ENCODE measurements around the gene PODN. TPM values are rescaled to one million over a fixed set of nuclear protein-coding genes. Genes with fewer than 3 reads are reported as not detected.

PODN gene, protein sequence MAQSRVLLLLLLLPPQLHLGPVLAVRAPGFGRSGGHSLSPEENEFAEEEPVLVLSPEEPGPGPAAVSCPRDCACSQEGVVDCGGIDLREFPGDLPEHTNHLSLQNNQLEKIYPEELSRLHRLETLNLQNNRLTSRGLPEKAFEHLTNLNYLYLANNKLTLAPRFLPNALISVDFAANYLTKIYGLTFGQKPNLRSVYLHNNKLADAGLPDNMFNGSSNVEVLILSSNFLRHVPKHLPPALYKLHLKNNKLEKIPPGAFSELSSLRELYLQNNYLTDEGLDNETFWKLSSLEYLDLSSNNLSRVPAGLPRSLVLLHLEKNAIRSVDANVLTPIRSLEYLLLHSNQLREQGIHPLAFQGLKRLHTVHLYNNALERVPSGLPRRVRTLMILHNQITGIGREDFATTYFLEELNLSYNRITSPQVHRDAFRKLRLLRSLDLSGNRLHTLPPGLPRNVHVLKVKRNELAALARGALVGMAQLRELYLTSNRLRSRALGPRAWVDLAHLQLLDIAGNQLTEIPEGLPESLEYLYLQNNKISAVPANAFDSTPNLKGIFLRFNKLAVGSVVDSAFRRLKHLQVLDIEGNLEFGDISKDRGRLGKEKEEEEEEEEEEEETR
- total RNA-seq (2014; rRNA removed; shearing (Covaris generic)): 0.41 and 0.42 TPM in 2 replicates

DNA sequence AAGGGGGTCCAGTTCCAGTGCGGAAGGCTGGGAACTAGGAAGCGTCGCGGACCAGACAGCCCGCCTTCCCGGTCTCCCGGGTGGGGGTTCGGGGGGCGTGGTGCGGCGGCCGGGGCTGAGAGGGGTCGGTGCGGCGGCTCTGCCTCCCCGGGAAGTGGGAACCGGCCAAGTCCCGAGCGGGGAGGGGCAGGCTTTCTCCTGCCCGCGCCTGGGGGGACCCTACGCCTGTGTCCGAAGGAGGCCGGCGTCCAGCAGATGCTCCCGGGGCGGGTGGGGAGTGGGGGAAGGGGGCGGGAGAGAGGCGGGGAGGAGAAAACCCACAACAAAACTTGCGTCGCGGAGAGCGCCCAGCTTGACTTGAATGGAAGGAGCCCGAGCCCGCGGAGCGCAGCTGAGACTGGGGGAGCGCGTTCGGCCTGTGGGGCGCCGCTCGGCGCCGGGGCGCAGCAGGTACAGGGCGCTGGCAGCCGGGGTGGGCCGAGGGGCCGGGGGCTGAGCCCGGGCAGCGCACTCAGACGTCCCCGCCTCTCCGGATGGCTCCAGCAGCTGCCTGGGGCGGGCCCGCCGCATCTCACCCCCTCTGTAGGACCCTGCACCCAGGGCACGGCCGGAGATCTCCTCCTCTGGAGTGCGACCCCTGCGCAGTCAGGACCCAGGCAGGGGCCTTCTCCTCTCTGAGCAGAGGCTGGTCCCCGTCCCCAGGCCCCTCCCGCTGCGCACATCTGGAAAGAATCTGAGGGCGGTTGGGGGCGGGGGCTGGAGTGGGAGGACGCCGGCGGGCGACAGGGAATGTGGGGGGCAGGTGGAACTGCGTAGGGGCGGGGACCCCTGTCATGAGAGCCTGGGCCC, at the start of gene PODN:
Gene PODN, plus strand, starts transcription at position 355 of the 849 bp plus-strand sequence. CDS start 7,643 bp downstream, outside the sequence.
- Histone ChIP-seq H3K4me1 (peaks cover 4% of the 10 kb centered on the region), H3K27me3 (no peaks in the 10 kb centered on the region), H3K27ac (no peak within 1 kb of the TSS), H3K36me3 (no peaks in the 10 kb centered on the region), H3K9me3 (replicated peaks) (no peaks in the 10 kb centered on the region), H3K4me3 (peak within 1 kb of the TSS; percentile 54)
- DNase-seq: peak in 1 of 2 experiments; percentile 30

DNA sequence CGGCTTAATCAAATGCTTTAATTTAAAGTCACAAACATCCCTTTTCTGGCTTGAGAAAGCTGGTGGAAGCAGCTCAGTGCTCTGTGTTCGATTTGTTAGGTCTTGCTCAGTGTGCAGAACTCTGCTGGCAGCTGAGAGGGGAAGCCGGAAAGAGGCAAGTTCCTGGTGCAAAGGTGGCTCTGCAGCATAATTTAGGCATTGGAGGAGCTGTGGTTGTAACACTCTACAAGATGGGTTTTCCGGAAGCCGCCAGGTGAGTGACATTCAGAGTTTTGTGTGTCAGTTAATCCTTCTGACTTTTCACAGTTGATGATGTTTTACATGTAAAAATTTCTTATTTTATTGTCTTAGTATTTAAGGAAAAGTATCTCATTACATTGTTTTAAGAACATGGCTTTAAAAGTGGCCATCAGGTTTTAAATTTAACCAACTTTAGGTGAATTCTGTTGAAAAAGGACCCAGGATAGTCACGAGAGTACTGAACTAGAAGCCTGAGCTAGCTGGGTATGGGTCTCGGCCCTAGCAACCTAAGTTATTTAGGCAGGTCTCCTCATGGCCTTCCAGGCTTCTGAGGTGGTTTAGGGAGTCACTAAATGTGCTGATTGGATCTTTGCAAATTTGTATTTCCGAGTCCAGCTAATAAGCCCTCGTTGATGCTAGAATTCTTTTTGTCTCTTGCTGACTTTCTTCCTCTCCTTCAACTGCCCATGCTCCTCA, 47.1 kb upstream of the PODN start:
- H3K36me3 ChIP-seq: no peaks in the 10 kb centered on the region
- no peaks in the 10 kb centered on the region for H3K9me3 ChIP-seq (replicated peaks)
- H3K27me3 ChIP-seq: no peaks in the 10 kb centered on the region
- H3K27ac ChIP-seq: peak overlapping the region; percentile 1; the same call in 1 of the 2 replicates
- H3K4me1 ChIP-seq: no peaks in the 10 kb centered on the region; the same call in 1 of the 2 replicates
- H3K4me3 ChIP-seq: peak overlapping the region; percentile 66
- DNase-seq: peak; percentile 87 to 91

GRCh38 chr1:53015508-53015860, 46.5 kb upstream of the PODN start:
- no peaks in the 10 kb centered on the region for H3K9me3 ChIP-seq (replicated peaks)
- no peak for DNase-seq
- H3K27me3 ChIP-seq: no peaks in the 10 kb centered on the region
- H3K4me3 ChIP-seq: peak overlapping the region; percentile 66
- H3K4me1 ChIP-seq: no peaks in the 10 kb centered on the region; the same call in 1 of the 2 replicates
- no peaks in the 10 kb centered on the region for H3K36me3 ChIP-seq
- no peak overlapping the region for H3K27ac ChIP-seq

- H3K27ac ChIP-seq: no peak overlapping the region
- H3K36me3 ChIP-seq: no peaks in the 10 kb centered on the region
- no peaks in the 10 kb centered on the region; the same call in 1 of the 2 replicates for H3K4me1 ChIP-seq
- no peak overlapping the region for H3K4me3 ChIP-seq
- DNase-seq: no peak
- H3K9me3 ChIP-seq (replicated peaks): no peaks in the 10 kb centered on the region
- H3K27me3 ChIP-seq: no peaks in the 10 kb centered on the region
Measured at GRCh38 chr1:53016705-53017104, 45.3 kb upstream of the PODN start.

GRCh38 chr1:53020588-53020987, 41.4 kb upstream of the PODN start:
- H3K9me3 ChIP-seq (replicated peaks): no peaks in the 10 kb centered on the region
- H3K4me3 ChIP-seq: no peak overlapping the region
- no peaks in the 10 kb centered on the region for H3K4me1 ChIP-seq
- H3K27me3 ChIP-seq: no peaks in the 10 kb centered on the region
- no peak for DNase-seq
- H3K27ac ChIP-seq: no peak overlapping the region
- no peaks in the 10 kb centered on the region for H3K36me3 ChIP-seq

GRCh38 chr1:53022179-53022578, 39.8 kb upstream of the PODN start:
- Histone ChIP-seq H3K27me3 (no peaks in the 10 kb centered on the region), H3K9me3 (replicated peaks) (no peaks in the 10 kb centered on the region), H3K36me3 (no peaks in the 10 kb centered on the region), H3K4me3 (no peak overlapping the region), H3K27ac (no peak overlapping the region), H3K4me1 (no peaks in the 10 kb centered on the region)
- no peak for DNase-seq

DNA sequence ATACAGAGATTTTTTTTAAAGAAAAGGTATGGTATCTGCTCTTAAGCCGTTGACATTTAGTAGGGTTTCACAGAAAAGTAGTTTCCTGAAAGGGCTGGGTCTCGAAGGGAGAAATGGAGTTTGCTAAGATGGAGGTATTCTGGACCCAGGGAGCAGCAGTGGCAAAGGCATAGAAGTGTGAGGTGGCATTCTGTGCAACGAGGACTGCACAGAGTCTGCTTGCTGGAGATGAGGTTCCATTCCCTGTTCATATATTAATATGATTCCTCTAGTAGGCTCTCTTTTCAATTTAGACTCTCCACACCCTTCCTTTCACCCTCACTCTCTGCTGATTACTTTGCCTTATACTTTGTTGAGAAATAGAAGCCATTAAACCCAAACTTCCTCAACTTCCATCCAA, 38.5 kb upstream of the PODN start:
- H3K4me1 ChIP-seq: no peaks in the 10 kb centered on the region
- H3K27me3 ChIP-seq: no peaks in the 10 kb centered on the region
- no peaks in the 10 kb centered on the region for H3K36me3 ChIP-seq
- no peak overlapping the region for H3K4me3 ChIP-seq
- no peaks in the 10 kb centered on the region for H3K9me3 ChIP-seq (replicated peaks)
- H3K27ac ChIP-seq: no peak overlapping the region
- DNase-seq: no peak

DNA sequence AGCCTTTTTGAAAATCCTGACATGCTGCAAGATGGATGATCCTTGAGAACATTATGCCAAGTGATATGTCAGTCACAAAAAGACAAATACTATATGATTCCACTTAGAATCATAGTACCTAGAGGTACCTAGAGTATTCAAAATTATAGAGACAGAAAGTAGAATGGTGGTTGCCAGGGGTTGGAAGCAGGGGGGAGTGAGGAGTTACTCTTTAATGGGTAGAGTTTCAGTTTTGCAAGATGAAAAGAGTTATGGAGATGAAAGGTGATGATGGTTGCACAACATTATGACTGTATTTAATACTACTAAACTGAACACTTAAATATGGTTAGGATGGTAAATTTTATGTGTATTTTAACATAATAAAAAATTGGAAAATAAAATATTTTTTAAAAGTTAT, 37.9 kb upstream of the PODN start:
- no peaks in the 10 kb centered on the region for H3K27me3 ChIP-seq
- no peaks in the 10 kb centered on the region for H3K4me1 ChIP-seq
- no peak for DNase-seq
- H3K36me3 ChIP-seq: no peaks in the 10 kb centered on the region
- H3K27ac ChIP-seq: no peak overlapping the region
- no peaks in the 10 kb centered on the region for H3K9me3 ChIP-seq (replicated peaks)
- no peak overlapping the region for H3K4me3 ChIP-seq

DNA sequence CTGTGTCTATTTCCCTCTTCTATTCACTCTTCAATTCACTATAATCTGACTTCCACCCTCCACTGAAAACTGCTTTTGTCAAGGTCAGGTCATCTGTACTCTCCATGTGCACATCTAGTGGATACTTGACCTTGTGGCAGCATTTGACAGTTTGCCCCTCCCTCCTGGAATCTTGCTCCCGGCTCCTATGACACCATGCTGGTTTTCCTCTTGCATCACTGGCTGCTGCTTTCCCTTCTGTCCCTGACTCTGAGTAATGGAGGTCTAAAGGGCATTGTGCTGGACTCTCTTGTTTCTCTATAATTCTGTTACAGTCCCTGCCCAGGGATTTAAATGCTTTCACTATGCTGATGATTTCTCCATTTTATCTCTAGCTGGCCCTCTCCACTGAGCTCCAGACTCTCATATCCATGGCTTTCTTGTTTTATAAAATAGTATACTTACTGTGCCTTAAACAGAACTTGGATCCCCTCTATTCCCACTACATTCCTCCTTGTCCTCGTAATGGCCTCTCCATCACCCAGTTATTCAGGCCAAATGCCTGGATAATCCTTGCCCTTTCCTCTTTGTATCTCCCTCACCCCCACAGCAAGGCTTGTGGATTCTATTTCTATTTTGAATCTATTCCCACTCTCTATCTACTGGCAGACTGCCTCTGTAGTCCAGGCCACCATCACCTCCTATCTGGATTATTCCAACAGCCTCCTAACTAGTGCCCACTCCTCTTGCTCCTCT, 36.8 kb upstream of the PODN start:
- Histone ChIP-seq H3K27ac (no peak overlapping the region), H3K4me1 (no peaks in the 10 kb centered on the region), H3K36me3 (0 out of 2 replicates have a peak, but pooled peaks cover 4% of the 10 kb centered on the region), H3K27me3 (no peaks in the 10 kb centered on the region), H3K4me3 (no peak overlapping the region), H3K9me3 (replicated peaks) (no peaks in the 10 kb centered on the region)
- DNase-seq: no peak

DNA sequence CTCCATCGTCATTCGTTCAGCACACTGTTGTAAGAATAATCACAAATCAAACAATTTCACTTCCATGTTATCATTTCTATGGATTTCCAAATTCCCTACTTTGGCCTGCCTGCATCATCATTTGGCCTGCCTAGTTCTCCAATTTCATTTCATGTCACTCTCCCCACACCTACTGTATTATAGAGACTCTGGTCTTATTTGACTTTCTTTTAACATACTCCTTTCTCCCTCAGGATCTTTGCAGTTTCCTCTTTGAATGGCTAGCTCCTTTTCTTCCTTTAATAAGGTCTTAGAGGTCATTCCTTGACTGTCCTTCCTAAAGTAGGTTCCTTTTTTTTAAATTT, 36.3 kb upstream of the PODN start:
- Histone ChIP-seq H3K27me3 (no peaks in the 10 kb centered on the region), H3K9me3 (replicated peaks) (no peaks in the 10 kb centered on the region), H3K27ac (no peak overlapping the region), H3K36me3 (0 out of 2 replicates have a peak, but pooled peaks cover 4% of the 10 kb centered on the region), H3K4me3 (no peak overlapping the region), H3K4me1 (no peaks in the 10 kb centered on the region)
- DNase-seq: no peak

- Histone ChIP-seq H3K36me3 (0 out of 2 replicates have a peak, but pooled peaks cover 4% of the 10 kb centered on the region), H3K9me3 (replicated peaks) (no peaks in the 10 kb centered on the region), H3K4me1 (no peaks in the 10 kb centered on the region), H3K27ac (no peak overlapping the region), H3K27me3 (no peaks in the 10 kb centered on the region), H3K4me3 (no peak overlapping the region)
- no peak for DNase-seq
Measured at GRCh38 chr1:53026254-53026653, 35.8 kb upstream of the PODN start.

- H3K36me3 ChIP-seq: 0 out of 2 replicates have a peak, but pooled peaks cover 4% of the 10 kb centered on the region
- no peak overlapping the region for H3K4me3 ChIP-seq
- H3K9me3 ChIP-seq (replicated peaks): no peaks in the 10 kb centered on the region
- no peaks in the 10 kb centered on the region for H3K27me3 ChIP-seq
- no peak for DNase-seq
- H3K27ac ChIP-seq: no peak overlapping the region
- no peaks in the 10 kb centered on the region for H3K4me1 ChIP-seq
Measured at GRCh38 chr1:53031732-53032131, 30.3 kb upstream of the PODN start.

DNA sequence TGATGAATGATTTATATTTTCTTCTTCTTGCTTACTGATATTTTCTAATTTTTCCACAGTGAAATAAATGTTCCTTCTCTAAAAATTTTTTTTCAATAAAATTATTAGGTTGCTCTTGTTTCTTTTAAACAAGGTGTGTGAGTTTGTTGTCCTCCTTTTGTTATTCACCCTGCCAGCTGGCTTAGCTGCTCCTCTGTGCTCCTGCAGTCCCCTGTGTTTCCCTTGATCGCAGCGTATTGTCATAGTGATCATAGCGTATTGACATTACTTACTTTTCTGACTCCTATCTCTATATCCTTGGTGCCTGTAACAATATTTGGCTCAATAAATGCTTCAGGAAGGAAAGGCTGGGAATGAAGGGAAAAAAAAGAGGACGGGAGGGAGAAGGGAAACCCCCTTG, 24.9 kb upstream of the PODN start:
- Histone ChIP-seq H3K36me3 (peaks cover 11% of the 10 kb centered on the region; the same call in 1 of the 2 replicates), H3K27ac (no peak overlapping the region), H3K4me1 (no peaks in the 10 kb centered on the region), H3K4me3 (no peak overlapping the region), H3K27me3 (no peaks in the 10 kb centered on the region), H3K9me3 (replicated peaks) (no peaks in the 10 kb centered on the region)
- no peak for DNase-seq

DNA sequence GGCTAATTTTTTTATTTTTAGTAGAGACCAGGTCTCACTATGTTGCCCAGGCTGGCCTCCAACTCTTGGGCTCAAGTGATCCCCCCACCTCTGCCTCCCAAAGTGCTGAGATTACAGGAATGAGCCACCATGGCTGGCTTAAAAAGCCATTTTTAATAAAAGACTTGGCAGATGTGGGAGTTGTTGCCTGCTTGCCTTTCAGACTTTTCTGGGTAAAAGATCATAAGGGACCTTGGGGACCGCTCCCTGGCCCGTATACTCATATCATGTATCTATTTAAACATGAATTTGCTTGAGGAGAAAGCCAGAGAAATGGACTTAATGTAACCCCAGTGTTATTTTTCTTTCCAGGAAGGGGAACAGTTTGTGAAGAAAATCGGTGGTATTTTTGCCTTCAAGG, 23.4 kb upstream of the PODN start:
- Histone ChIP-seq H3K4me1 (no peaks in the 10 kb centered on the region), H3K36me3 (peaks cover 11% of the 10 kb centered on the region; the same call in 1 of the 2 replicates), H3K27ac (no peak overlapping the region), H3K9me3 (replicated peaks) (no peaks in the 10 kb centered on the region), H3K27me3 (no peaks in the 10 kb centered on the region), H3K4me3 (no peak overlapping the region)
- DNase-seq: no peak

Data from SJCRH30 (cell line).